Gastroesophageal sphincter (tissue), 4 donors: ENCODE data around the gene MGAT4A. TPM values are rescaled to one million over a fixed set of nuclear protein-coding genes. Genes with fewer than 3 reads are reported as not detected.

Experiments
- ATAC-seq: fragments of 150-250 bp; one replicate; pipeline ENCODE4 v1.9.1; 2016; ENCODE audit warnings: mild to moderate bottlenecking, moderate library complexity
- H3K27ac ChIP-seq, 4 donors: fragments of 200-600 bp; sonication (generic) in 3 of 4; 1 replicate in 3 of 4; 2 replicates in 1 of 4; pipeline ENCODE4 v1.5.1; 2016 to 2019
- H3K27me3 ChIP-seq: fragments of 200-600 bp; sonication (generic); one replicate; pipeline ENCODE4 v1.5.1; 2019
- H3K36me3 ChIP-seq, 2 donors: fragments of 200-600 bp; sonication (generic); one replicate each; pipeline ENCODE4 v1.5.1; 2019; ENCODE audit warnings: control low read depth in 1 of 2
- H3K4me1 ChIP-seq, 3 donors: fragments of 200-600 bp; sonication (generic); 1 replicate in 2 of 3; 2 replicates in 1 of 3; pipeline ENCODE4 v1.5.1; 2016 to 2019; ENCODE audit warnings: control low read depth in 2 of 3
- H3K4me3 ChIP-seq, 2 donors: fragments of 200-600 bp; sonication (generic); one replicate each; pipeline ENCODE4 v1.5.1; 2019; ENCODE audit warnings: mild to moderate bottlenecking in 1 of 2, moderate library complexity in 1 of 2
- H3K9me3 ChIP-seq, 3 donors: fragments of 200-600 bp; sonication (generic); one replicate each; pipeline ENCODE4 v1.5.1; 2017 to 2019; ENCODE audit warnings: control low read depth in 2 of 3
- CTCF ChIP-seq, 4 experiments: fragments of 200-600 bp in 2 of 4; fragments of 450-650 bp in 2 of 4; sonication (generic) in 1 of 4; IDR thresholded peaks; one replicate each; pipeline ENCODE4 v1.5.1; 2017 to 2019; ENCODE audit warnings: antibody characterized with exemption in 4 of 4, mild to moderate bottlenecking in 2 of 4, moderate library complexity in 2 of 4
- EP300 ChIP-seq: sonication (generic); formaldehyde crosslinking; IDR thresholded peaks from one replicate; pipeline ENCODE4 v1.6.1; 2017; ENCODE audit warnings: antibody characterized with exemption, mild to moderate bottlenecking
- POLR2A ChIP-seq, 2 donors: fragments of 450-650 bp; IDR thresholded peaks; one replicate each; pipeline ENCODE4 v1.6.1; 2017; ENCODE audit warnings: antibody characterized with exemption in 2 of 2, mild to moderate bottlenecking in 2 of 2, moderate library complexity in 1 of 2
- POLR2AphosphoS5 ChIP-seq: sonication (generic); formaldehyde crosslinking; IDR thresholded peaks from one replicate; pipeline ENCODE4 v1.6.1; 2017; ENCODE audit warnings: antibody characterized with exemption
- WGBS, 2 donors: methylation state at CpG; one replicate each; pipeline ENCODE4 v1.1.5; 2018; ENCODE audit warnings: low coverage in 1 of 2; 5-methylcytosine and 5-hydroxymethylcytosine counted together
- total RNA-seq, 4 donors: library from RNA; depleted of rRNA; stranded (reverse); fragments of >200 nt; gene quantifications; one replicate each; pipeline ENCODE4 v1.1.0, GENCODE V29; 2016

MGAT4A gene
- total RNA-seq, 4 donors from 2014 or later = 12.7 to 33.0 (median 21.2) TPM

DNA sequence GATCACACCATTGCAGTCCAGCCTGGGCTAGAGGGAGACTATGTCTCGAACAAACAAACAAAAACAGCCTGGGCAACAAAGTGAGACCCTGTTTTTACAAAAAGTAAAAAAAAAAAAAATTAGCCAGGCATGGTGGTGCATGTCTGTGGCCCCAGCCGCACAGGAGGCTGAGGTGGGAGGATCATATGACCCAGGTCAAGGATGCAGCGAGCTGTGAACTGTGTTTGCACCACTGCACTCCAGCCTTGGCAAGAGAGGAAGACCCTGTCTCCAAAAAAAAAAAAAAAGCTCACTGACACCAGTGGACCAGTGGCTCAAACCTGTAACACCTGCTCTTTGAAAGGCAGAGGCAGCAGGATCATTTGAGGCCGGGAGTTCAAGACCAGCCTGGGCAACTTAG lies 82.5 kb downstream of the MGAT4A start:
- no peak for ATAC-seq
- H3K36me3 ChIP-seq = peaks cover 0 to 29% of the 10 kb centered on the region in 2 donors
- WGBS, 2 donors = 43 to 82% methylated on average over 1 to 2 of the region's 4 CpGs

GRCh38 chr2:98647636-98648035 lies 83.3 kb downstream of the MGAT4A start:
- Histone ChIP-seq H3K4me1 (peaks cover 0 to 6% (median 0%) of the 10 kb centered on the region in 3 donors), H3K36me3 (peaks cover 0 to 37% of the 10 kb centered on the region in 2 donors), H3K27ac (no peak overlapping the region), H3K4me3 (no peak overlapping the region), H3K9me3 (no peaks in the 10 kb centered on the region), H3K27me3 (no peaks in the 10 kb centered on the region)
- TF ChIP-seq POLR2A (IDR thresholded peaks at IDR 0.05) (no peak), CTCF (IDR thresholded peaks at IDR 0.05) (no peak)
- WGBS, 2 donors = 78 to 80% methylated on average over 3 to 5 of the region's 5 CpGs
- ATAC-seq = no peak

More for the DNA sequence above, 82.5 kb downstream of the MGAT4A start:
- Histone ChIP-seq H3K9me3 (no peaks in the 10 kb centered on the region), H3K27me3 (no peaks in the 10 kb centered on the region), H3K4me1 (peaks cover 0 to 6% (median 0%) of the 10 kb centered on the region in 3 donors), H3K4me3 (no peak overlapping the region), H3K27ac (no peak overlapping the region)
- no peak for TF ChIP-seq EP300
- no peak for TF ChIP-seq POLR2AphosphoS5
- no peak for TF ChIP-seq POLR2A (IDR thresholded peaks at IDR 0.05)
- no peak for TF ChIP-seq CTCF (IDR thresholded peaks at IDR 0.05)

DNA sequence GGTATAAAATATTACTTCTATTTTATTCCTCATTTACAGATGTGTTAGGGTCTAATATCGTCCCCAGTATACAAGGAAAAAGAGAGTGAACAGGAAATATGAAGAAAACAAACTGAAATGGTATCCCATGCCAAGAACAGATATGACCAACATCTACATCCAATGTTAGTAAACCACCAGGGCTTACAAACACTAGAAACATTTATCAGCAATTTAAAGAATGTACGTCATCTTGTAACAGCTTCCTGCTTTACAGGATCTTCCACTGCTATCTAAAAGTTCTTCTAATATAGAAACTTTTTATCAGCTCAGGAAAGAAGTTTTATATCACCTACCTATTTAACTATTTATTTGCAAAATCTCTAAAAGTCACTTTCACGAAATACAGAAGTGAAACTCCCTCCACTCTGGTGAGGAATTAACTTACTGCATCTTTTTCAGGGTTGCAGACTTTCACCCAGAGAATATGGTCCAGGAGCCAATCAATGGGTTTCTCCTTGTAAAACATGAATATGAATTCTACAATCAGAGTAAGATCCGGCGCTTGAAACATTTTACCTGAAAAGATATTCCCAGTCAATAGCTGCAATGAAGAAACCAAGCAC lies 87.3 kb downstream of the MGAT4A start:
- 86 to 93% methylated on average over 4 to 5 of the region's 5 CpGs for WGBS, 2 donors
- H3K27ac ChIP-seq = no peak overlapping the region

DNA sequence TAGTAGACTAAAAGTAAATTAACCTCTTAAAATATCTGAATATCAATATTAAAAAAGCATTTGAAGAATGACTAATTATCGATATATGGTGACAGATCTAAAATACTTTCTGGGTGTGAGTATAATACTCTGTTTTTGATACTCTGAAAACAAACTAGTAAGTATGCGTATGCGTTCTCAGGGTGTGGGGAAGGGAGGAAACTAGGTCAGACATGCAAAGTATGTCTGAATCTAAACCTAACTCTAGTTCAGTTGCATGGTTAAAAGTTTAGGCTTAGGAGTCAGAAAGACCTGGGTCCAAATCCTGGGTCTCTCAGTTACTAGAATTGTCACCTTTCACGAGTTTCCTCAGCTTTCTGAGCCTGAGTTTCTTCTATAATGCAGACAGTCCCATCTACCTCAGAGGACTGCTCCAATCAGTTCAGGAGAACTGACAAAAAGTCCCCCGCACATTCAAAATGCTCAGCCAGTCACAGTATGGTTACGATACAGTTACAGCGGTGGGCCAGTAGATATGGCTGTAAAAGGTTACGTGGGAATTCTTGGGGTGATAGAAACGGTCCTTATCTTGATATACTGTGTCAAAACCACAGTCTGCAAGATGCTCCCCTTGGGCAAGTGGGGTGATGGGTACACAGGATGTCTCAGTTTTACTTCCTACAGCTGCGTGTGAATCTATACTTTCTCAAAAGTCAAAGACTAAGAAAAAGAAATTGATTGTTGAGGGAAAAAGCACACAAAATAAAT lies 93.4 kb downstream of the MGAT4A start:
- H3K9me3 ChIP-seq = no peaks in the 10 kb centered on the region

More for the DNA sequence above, 87.3 kb downstream of the MGAT4A start:
- Histone ChIP-seq H3K4me3 (no peak overlapping the region), H3K9me3 (no peaks in the 10 kb centered on the region), H3K36me3 (peaks cover 2 to 63% of the 10 kb centered on the region in 2 donors), H3K4me1 (no peaks in the 10 kb centered on the region), H3K27me3 (no peaks in the 10 kb centered on the region)
- no peak for ATAC-seq
- no peak for TF ChIP-seq POLR2AphosphoS5
- TF ChIP-seq POLR2A (IDR thresholded peaks at IDR 0.05) = no peak
- TF ChIP-seq CTCF (IDR thresholded peaks at IDR 0.05) = no peak
- TF ChIP-seq EP300 = no peak

More for the DNA sequence above, 93.4 kb downstream of the MGAT4A start:
- Histone ChIP-seq H3K27ac (no peak overlapping the region), H3K36me3 (peaks cover 2 to 66% of the 10 kb centered on the region in 2 donors), H3K27me3 (no peaks in the 10 kb centered on the region), H3K4me3 (no peak overlapping the region), H3K4me1 (no peaks in the 10 kb centered on the region)
- TF ChIP-seq POLR2AphosphoS5 (no peak), EP300 (no peak), POLR2A (IDR thresholded peaks at IDR 0.05) (no peak), CTCF (IDR thresholded peaks at IDR 0.05) (no peak)
- no peak for ATAC-seq
- WGBS, 2 donors = 70 to 85% methylated on average over 5 to 10 of the region's 10 CpGs
